ENCODE results near the gene DCDC1.

DNA sequence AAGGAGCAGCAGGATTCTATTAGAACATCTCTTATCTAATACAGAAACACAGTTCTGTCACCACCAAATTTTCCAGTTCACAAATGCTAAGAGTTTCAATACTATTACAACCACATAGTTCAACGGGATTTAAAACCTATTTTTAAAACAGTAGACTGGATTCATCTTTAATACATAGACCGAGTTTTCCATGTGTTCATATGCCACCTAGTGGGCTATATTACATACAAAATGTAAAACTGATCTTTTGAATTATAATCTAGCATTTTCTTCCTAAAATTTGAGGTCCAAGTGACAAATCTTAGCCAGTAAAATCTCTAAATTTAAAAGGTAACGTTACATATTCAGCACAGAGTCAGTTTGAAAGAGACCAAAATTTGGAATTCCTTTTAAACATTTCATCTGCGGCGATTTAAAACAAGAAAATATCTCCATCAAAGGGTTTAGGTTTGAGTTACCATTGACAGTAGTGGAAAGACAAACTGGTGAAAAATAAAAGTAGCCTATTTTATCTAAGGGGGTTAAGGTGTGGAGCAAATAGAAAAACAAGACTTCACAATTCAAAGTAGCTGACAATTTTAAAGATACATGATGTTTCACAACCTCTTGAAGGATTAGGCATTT lies 514.0 kb downstream of the DCDC1 start:
- TF ChIP-seq POLR2AphosphoS5 (IDR thresholded peaks at IDR 0.05; ENCODE audit: borderline replicate concordance, low read depth, low read length): no peak
- TF ChIP-seq EZH2 (IDR thresholded peaks at IDR 0.05): no peak

All from SK-N-MC (cell line).